Neuron (in vitro differentiated cells): ENCODE measurements around the gene FAM89A.
A peak's percentile ranks its signal among the peaks of the same experiment; 100 is the strongest.
"Not testable (repeated sequence)": the region's sequence is repeated elsewhere in the genome, so short reads cannot be mapped to it uniquely, and the experiment has no call there.

Experiments used
- H2AFZ ChIP-seq: one replicate; pipeline ENCODE4 v1.6.1; 2013; ENCODE audit warnings: low read depth, mild to moderate bottlenecking, inconsistent platforms, low read length, moderate library complexity
- H3K27me3 ChIP-seq: one replicate; pipeline ENCODE4 v1.6.1; 2013; ENCODE audit warnings: low read length; ENCODE audit not compliant: insufficient read depth
- H3K36me3 ChIP-seq: one replicate; pipeline ENCODE4 v1.6.1; 2013; ENCODE audit warnings: low read length; ENCODE audit not compliant: insufficient read depth
- H3K4me1 ChIP-seq: one replicate; pipeline ENCODE4 v1.6.1; 2013; ENCODE audit warnings: low read length; ENCODE audit not compliant: insufficient read depth
- H3K4me3 ChIP-seq: 2 replicates; pipeline ENCODE4 v1.5.1; 2013; ENCODE audit warnings: mild to moderate bottlenecking, low read length, moderate library complexity
- H3K9me3 ChIP-seq: one replicate; pipeline ENCODE4 v1.6.1; 2013; ENCODE audit warnings: low read length

Gene FAM89A

DNA sequence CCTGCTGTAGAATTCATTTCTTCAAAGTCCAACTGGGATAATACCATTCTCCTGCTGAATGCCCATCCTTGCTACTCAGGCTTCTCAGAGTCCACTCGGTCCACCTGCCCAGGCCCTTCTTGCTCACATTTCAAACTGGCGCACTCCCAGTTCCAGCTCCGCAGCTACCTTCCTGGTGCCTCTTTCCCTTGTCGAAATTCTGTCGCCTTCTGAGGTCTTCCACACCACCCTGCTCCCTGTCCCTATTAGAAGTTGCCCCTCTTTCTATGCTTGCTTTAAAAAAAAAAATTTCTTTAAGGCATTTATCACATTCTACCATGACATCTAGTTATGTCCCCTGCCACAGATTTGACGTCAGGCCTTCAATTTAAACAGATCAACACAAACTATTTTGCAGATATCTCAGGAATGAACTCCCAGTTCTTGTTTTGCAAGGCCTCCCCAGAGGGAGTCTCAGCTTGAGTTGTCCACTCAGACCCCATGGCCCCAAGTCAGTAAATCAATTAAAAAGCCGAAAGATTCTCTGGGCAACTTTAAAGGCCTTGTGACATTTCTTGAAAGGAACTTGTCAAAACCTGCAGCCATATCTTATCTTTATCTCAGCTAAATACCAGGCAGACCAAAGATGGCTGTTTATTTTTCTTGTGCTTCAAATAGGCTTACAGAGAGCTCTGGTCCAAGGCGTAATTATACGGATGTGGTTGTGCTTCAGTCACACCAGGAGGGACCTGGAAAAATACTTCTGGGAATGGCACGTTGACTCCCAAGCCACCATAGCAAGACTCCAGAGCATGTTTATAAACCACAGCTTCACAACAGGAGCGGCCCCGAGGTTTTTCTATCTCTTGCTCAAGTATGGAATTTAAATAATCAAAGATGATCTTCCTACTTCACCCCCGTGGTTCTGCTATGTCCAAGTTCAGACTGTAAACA, 2.2 kb downstream of the FAM89A start:
- H3K4me3 ChIP-seq: peak overlapping the region; percentile 59
- H2AFZ ChIP-seq: no peak overlapping the region
- H3K27me3 ChIP-seq: no peaks in the 10 kb centered on the region
- peaks cover 3% of the 10 kb centered on the region for H3K36me3 ChIP-seq
- H3K9me3 ChIP-seq: no peaks in the 10 kb centered on the region
- peaks cover 21% of the 10 kb centered on the region for H3K4me1 ChIP-seq

DNA sequence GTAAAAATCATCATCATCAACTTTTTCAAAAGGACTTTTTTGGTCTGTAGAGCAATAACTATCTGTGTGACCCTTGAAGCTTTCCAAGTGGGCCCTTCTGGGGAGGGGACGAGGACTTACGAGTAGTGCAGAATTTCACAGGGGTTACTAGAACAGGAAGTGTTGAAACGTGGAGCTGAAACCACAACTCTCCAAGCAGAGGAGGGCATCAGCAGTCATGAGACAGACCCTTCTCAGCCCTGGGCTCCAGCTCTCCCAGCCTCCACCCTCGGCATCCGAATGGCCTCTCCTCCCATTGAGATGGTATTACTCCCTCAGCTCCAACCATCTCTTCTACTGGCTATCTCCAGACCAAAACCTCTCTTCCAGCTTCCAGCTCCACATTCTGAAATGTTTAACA, 3.6 kb downstream of the FAM89A start:
- Histone ChIP-seq H3K27me3 (no peaks in the 10 kb centered on the region), H3K9me3 (no peaks in the 10 kb centered on the region), H3K36me3 (peaks cover 3% of the 10 kb centered on the region), H2AFZ (no peak overlapping the region), H3K4me1 (peaks cover 21% of the 10 kb centered on the region), H3K4me3 (no peak overlapping the region)

DNA sequence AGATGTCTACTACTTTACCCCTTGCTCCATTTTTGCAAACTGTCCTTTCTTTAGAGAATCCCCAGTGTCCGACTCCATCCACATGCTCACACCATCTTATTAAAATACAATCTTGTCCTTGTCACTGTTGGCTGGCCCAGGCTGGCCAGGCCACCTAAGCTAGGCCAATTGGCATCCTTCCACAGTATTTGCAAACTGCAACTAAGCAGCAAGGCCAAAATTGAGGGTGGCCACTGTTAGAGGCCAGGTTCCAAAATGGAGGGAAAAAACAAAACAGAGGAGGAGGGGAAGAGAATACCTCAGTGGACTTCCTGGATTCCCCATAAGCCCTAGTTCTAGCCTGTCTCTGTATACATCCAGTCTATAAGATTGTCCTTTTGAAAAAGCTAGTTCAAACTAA, 4.3 kb downstream of the FAM89A start:
- Histone ChIP-seq H3K4me3 (no peak overlapping the region), H3K4me1 (peaks cover 15% of the 10 kb centered on the region), H2AFZ (no peak overlapping the region), H3K9me3 (no peaks in the 10 kb centered on the region), H3K27me3 (no peaks in the 10 kb centered on the region), H3K36me3 (peaks cover 3% of the 10 kb centered on the region)

DNA sequence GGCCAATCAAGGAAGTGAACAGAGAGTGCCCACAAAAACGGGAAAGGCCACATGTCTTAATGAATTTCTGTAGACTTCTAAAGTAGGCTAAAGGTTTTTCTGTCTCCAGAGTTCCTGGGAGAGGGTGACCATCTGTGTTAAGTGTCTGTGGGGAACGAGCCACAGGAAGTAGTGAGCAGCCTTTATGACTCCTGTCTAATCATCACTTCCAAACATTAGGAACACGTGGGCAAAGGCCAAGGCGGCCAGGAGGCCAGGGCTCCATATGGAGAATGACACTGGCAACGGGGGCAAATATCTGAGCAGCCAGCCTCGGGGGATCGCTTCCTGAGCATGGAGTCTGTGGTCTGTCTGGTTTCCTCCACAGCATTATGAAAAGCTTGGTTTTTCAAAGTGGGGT, 7.1 kb downstream of the FAM89A start:
- no peaks in the 10 kb centered on the region for H3K27me3 ChIP-seq
- H3K4me1 ChIP-seq: no peaks in the 10 kb centered on the region
- peaks cover 7% of the 10 kb centered on the region for H3K36me3 ChIP-seq
- no peak overlapping the region for H2AFZ ChIP-seq
- H3K9me3 ChIP-seq: no peaks in the 10 kb centered on the region
- no peak overlapping the region for H3K4me3 ChIP-seq

DNA sequence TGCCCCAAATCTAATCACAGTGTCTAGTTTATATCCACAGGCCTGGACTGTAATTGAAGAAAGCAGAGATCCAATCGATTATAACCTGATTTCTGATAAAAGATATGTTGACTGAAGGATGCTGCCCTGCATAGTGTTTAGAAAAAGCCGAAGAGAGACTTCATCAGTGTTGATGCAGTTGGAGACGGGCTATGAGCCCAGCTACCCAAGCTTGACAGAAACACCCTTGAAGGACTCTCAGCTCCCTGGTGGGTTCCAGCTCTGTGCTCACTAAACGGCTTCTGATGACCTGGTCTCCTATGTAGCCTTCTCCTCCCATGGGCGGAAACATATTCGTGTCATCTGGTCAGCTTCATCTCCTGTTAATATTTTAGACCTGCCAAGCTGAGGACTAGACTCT, 10.2 kb downstream of the FAM89A start:
- H2AFZ ChIP-seq: no peak overlapping the region
- H3K4me1 ChIP-seq: no peaks in the 10 kb centered on the region
- H3K27me3 ChIP-seq: no peaks in the 10 kb centered on the region
- peaks cover 8% of the 10 kb centered on the region for H3K36me3 ChIP-seq
- H3K4me3 ChIP-seq: no peak overlapping the region
- peaks cover 4% of the 10 kb centered on the region for H3K9me3 ChIP-seq

DNA sequence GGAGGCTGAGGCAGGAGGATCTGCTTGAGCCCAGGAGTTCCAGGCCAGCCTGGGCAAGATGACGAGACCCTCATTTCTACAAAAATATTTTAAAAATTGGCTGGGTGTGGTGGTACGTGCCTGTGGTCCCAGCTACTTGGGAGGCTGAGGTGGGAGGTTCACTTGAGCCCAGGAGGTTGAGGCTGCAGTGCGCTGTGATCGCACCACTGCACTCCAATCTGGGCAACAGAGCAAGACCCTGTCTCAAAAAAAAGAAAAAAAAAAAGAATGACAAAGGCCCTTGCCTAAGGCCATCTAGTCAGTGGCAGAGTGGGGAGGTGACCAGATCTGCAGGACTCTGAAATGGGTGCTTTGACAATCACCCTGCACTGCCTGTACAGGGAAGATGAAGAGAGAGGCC, 10.8 kb downstream of the FAM89A start:
- not testable (repeated sequence) for H3K36me3 ChIP-seq, H3K27me3 ChIP-seq, H3K4me3 ChIP-seq, H3K4me1 ChIP-seq, H3K9me3 ChIP-seq, H2AFZ ChIP-seq

DNA sequence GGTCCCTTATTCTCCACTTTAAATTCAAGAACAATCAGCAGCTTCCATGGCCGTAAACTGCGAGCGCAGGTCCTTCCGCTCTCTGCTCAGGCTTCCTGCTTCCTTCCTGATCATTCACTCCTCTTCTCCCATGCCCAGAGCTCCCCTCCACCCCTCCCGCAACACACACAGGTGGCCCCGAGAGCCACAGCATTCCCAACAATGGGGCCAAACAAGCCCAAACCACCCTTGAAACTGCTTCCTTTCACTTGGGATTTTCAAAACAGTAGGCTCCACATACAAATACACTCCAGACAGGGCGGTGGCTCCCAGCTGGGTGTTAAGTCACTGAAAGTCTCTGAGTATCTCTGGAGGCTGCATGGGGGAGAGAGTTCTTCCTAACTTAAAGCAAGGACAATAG, 11.4 kb downstream of the FAM89A start:
- no peaks in the 10 kb centered on the region for H3K27me3 ChIP-seq
- H2AFZ ChIP-seq: no peak overlapping the region
- no peaks in the 10 kb centered on the region for H3K4me1 ChIP-seq
- peaks cover 8% of the 10 kb centered on the region for H3K36me3 ChIP-seq
- peaks cover 4% of the 10 kb centered on the region for H3K9me3 ChIP-seq
- H3K4me3 ChIP-seq: no peak overlapping the region

DNA sequence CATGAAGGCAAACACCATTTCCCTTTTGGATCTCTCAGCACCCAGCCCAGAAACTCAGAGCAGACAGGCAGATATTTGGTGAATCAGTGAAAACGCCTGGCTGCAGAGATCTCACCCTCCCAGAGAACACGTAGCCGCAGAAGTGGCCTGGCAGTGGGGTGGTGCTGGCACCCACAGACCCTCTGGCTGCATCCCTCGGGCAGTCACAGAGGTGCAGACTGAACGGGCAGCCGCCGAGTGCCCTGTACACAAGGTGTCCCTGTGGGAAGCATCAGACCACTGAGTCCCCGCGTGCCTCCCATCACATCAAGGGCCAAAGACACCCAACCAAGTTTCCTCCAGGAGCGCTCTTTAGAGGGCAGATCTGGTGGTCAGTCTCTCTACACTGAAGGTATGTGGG, 12.1 kb downstream of the FAM89A start:
- H2AFZ ChIP-seq: no peak overlapping the region
- H3K4me1 ChIP-seq: no peaks in the 10 kb centered on the region
- no peaks in the 10 kb centered on the region for H3K27me3 ChIP-seq
- peaks cover 4% of the 10 kb centered on the region for H3K9me3 ChIP-seq
- peaks cover 6% of the 10 kb centered on the region for H3K36me3 ChIP-seq
- no peak overlapping the region for H3K4me3 ChIP-seq

DNA sequence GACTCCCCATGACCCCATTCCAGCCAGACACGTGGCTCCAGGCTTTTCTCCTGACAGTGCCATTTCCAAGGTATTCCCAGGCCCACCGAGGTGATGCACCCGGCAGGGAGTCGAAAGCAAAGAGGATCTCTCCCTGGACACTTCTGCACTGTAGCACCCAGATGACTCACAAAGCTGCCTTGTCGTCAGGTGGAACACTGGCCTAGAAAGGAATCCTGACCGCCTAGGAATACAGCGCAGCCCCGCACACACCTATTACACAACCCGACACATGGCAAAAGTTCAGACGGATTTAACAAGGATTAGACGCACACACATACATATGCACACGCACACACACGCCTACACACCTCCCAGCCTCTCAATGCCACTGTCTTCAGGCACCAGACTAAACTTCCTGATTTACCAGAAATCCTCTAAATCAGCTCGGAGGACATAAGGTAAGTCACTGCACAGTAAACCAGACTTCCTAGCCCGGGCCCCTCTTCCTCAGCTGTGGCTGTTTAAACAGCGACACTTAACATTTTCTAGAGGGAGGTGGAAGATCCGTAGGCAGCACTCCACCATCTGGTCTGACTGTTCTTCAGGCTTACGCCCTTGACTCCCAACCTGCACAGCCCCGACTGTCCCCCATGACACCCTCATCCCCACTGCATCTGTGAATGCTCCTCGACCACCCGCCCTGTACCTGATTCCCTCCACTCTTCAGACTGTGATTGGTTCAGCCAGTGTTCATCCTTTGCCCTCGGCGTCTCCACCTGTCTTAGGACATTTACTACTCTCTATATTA, 12.7 kb downstream of the FAM89A start:
- Histone ChIP-seq H3K4me1 (no peaks in the 10 kb centered on the region), H3K4me3 (no peak overlapping the region), H3K36me3 (peaks cover 6% of the 10 kb centered on the region), H2AFZ (no peak overlapping the region), H3K9me3 (peaks cover 4% of the 10 kb centered on the region), H3K27me3 (no peaks in the 10 kb centered on the region)

DNA sequence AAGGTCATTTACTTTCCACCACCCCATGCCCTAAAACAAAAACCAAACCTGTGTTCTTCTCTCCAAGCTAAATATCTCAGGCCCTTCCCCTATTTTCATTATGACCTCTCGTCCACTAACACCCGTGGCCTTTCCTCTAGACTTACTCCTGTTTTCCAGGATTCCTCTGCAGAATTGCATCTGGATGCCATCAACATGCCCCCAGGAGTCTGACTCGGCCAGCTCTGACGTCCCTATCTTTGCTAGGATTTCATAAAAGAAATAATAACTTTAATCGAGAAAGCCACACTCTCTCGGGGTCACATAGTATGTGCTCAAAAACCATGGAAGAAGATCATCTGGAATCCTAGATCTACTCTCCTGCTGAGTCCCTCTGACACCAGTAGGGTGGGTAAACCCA, 13.5 kb downstream of the FAM89A start:
- Histone ChIP-seq H3K9me3 (peaks cover 7% of the 10 kb centered on the region), H3K4me1 (no peaks in the 10 kb centered on the region), H2AFZ (no peak overlapping the region), H3K36me3 (peaks cover 10% of the 10 kb centered on the region), H3K27me3 (no peaks in the 10 kb centered on the region), H3K4me3 (no peak overlapping the region)

DNA sequence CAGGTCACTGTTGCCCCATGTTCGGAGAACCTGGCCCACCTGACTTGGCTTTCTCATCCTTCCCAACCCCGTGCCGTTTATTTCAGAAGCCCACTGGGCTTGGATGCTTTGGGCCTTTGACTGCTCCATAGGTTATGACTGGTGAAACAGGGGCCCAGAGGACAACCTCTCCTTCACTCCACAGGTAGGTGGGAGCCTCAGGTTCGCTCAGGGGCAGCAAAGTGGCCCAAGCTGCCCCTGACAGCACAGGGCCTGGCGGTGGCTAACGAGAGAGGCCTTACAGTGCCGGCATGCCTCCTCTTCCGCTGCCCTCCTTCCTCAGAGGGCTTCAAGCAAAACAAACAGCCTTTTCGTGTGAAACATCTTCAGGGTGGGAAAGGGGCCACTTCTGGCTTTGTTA, 16.9 kb downstream of the FAM89A start:
- peaks cover 24% of the 10 kb centered on the region for H3K36me3 ChIP-seq
- H3K27me3 ChIP-seq: no peaks in the 10 kb centered on the region
- no peak overlapping the region for H2AFZ ChIP-seq
- H3K9me3 ChIP-seq: peaks cover 10% of the 10 kb centered on the region
- H3K4me1 ChIP-seq: no peaks in the 10 kb centered on the region
- no peak overlapping the region for H3K4me3 ChIP-seq

DNA sequence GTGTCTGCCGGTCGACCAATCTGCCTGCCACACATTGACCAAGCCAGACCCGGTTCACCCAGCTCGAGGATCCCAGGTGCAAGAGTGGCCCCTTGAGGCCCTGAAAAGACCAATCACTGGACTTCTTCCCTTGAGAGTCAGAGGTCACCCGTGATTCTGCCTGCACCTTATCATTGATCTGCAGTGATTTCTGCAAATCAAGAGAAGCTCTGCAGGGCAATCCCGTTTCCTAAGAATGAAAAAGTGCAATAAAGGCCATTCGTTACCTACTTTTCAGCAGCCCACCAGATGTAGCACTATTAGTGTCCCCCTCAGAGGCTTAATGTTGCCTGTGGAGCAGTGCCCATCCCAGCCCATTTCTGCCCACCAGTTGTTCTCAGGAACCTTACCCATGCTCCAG, 17.5 kb downstream of the FAM89A start:
- not testable (repeated sequence) for H3K4me3 ChIP-seq, H2AFZ ChIP-seq, H3K27me3 ChIP-seq, H3K4me1 ChIP-seq, H3K9me3 ChIP-seq
- H3K36me3 ChIP-seq: peaks cover 25% of the 10 kb centered on the region

DNA sequence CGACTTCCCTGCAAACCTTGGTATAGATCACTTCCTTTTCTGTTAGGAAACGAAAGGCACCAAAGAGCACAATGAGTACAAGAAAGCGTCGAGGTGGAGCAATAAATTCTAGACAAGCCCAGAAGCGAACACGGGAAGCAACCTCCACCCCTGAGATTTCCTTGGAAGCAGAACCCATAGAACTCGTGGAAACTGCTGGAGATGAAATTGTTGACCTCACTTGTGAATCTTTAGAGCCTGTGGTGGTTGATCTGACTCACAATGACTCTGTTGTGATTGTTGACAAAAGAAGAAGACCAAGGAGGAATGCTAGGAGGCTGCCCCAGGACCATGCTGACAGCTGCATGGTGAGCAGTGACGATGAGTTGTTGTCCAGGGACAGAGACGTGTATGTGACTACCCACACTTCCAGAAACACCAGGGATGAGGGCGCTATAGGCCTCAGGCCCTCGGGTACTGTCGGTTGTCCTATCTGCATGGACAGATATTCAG, 18.5 kb downstream of the FAM89A start:
- Histone ChIP-seq H3K36me3 (peaks cover 25% of the 10 kb centered on the region), H3K4me1 (no peaks in the 10 kb centered on the region), H3K27me3 (no peaks in the 10 kb centered on the region), H3K4me3 (no peak overlapping the region), H2AFZ (no peak overlapping the region), H3K9me3 (peaks cover 5% of the 10 kb centered on the region)
